Omental fat pad (tissue), 4 donors: ENCODE measurements around the gene SLC17A3. TPM values are rescaled to one million over a fixed set of nuclear protein-coding genes. Genes with fewer than 3 reads are reported as not detected.

Source experiments
- ATAC-seq: fragments of 150-250 bp; one replicate; pipeline ENCODE4 v1.9.1; 2016; ENCODE audit warnings: mild to moderate bottlenecking, moderate library complexity; ENCODE audit not compliant: low FRiP score
- DNase-seq: peaks from one replicate; pipeline ENCODE4 v3.0.0-alpha.2; 2019; ENCODE audit warnings: low spot score
- CTCF ChIP-seq, 3 donors: fragments of 450-650 bp; IDR thresholded peaks; one replicate each; pipeline ENCODE4 v1.5.1; 2016 to 2017; ENCODE audit warnings: antibody characterized with exemption in 3 of 3, mild to moderate bottlenecking in 3 of 3, moderate library complexity in 2 of 3
- total RNA-seq, 4 donors: library from RNA; depleted of rRNA; stranded (reverse); fragments of >200 nt; gene quantifications; one replicate each; pipeline ENCODE4 v1.1.0, GENCODE V29; 2016

The SLC17A3 gene
- total RNA-seq, 4 donors from 2014 or later, result not detected

- no peak for DNase-seq
- no peak for ATAC-seq
- TF ChIP-seq CTCF (IDR thresholded peaks at IDR 0.05), result no peak
Observed at GRCh38 chr6:25899580-25900408, 25.8 kb upstream of the SLC17A3 start.

GRCh38 chr6:25899123-25899522, 25.1 kb upstream of the SLC17A3 start:
- no peak for ATAC-seq
- TF ChIP-seq CTCF (IDR thresholded peaks at IDR 0.05), result no peak
- no peak for DNase-seq

GRCh38 chr6:25898289-25898977, 24.4 kb upstream of the SLC17A3 start:
- DNase-seq (no peak), ATAC-seq (no peak)
- no peak for TF ChIP-seq CTCF (IDR thresholded peaks at IDR 0.05)

- ATAC-seq (no peak), DNase-seq (no peak)
- no peak for TF ChIP-seq CTCF (IDR thresholded peaks at IDR 0.05)
Observed at GRCh38 chr6:25896252-25896651, 22.2 kb upstream of the SLC17A3 start.

- ATAC-seq, result no peak
- DNase-seq, result no peak
- no peak for TF ChIP-seq CTCF (IDR thresholded peaks at IDR 0.05)
Observed at GRCh38 chr6:25895771-25896170, 21.7 kb upstream of the SLC17A3 start.

GRCh38 chr6:25893778-25894177, 19.7 kb upstream of the SLC17A3 start:
- no peak for ATAC-seq
- no peak for DNase-seq
- no peak for TF ChIP-seq CTCF (IDR thresholded peaks at IDR 0.05)
